ENCODE data around the gene TBX19. TPM values are rescaled to one million over a fixed set of nuclear protein-coding genes. Genes with fewer than 3 reads are reported as not detected.
"Not testable (repeated sequence)": the region's sequence is repeated elsewhere in the genome, so short reads cannot be mapped to it uniquely, and the experiment has no call there.

The TBX19 gene
- total RNA-seq, 1 donor from 2014 or later: 4.7 TPM

- intact Hi-C loops (cut with micrococcal nuclease): loop anchor here (5.0 to 10.0 kb wide), 6 partner anchors 116 to 1731 kb away; partner anchors contain the start of genes ATP1B1, KIFAP3, SELL and SFT2D2
- Mint-ChIP-seq H3K27ac (no peak overlapping the region), H3K4me1 (peaks cover 16% of the 10 kb centered on the region), H3K9me3 (peaks cover 2% of the 10 kb centered on the region), H3K36me3 (ENCODE audit: low read depth) (peaks cover 4% of the 10 kb centered on the region), H3K4me3 (no peak overlapping the region), H3K27me3 (no peaks in the 10 kb centered on the region)
- DNase-seq: no peak
- no peak for ATAC-seq (ENCODE audit: low read depth)
- no peak for TF ChIP-seq CTCF (IDR thresholded peaks at IDR 0.05)
- CTCF ChIA-PET: interaction anchor here (0.9 to 5.5 kb wide), 15 partner anchors 10 to 1466 kb away, joined by 3 to 141 read pairs (median 7); partner anchors contain the start of genes BLZF1 and NME7
- POLR2A ChIA-PET: interaction anchor here (0.8 kb wide), 1 partner anchor 1005 kb away, joined by 3 read pairs; no protein-coding TSS in a partner anchor
Observed at GRCh38 chr1:168343566-168343965, 62.9 kb downstream of the TBX19 start.

DNA sequence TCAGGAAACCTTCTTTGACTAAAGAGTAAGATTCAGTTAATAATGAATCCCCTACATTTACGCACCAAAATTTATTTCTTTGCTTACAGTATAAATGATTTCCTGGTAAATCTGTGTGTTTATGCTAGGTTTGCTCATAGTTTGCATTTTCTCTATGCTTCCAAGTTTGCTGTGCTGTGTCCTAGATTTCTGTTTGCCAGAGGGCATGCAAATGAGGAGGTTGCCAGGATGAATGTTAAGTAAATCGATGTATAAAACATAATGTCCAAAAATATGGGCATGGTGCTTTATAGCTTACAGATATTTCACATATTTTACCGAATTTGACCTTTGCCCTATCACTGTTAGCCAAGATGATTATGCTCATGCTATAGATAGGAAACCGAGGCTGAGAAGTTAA is 63.8 kb downstream of the TBX19 start:
- intact Hi-C loops (cut with micrococcal nuclease): loop anchor here (5.0 to 10.0 kb wide), 6 partner anchors 117 to 1730 kb away; partner anchors contain the start of genes ATP1B1, KIFAP3, SELL and SFT2D2

DNA sequence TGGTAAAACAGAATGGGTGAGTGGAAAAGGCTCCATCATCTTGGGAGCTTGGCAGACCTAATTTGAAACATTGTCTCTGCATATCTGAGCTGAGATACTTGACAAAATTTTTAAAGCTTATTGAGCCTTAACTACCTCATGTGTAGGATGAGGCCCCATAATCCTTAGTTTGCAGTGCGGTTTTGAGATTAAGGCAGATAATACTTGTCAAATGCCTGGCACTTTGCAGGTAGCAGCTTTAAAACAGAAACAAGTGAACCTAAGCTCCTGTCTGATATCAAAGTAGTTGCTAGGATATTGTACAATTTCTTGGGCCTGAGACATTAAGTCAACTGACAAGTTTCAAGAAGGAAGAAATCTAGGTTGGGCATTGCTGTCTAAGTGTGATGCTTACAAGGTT is 65.3 kb downstream of the TBX19 start:
- Mint-ChIP-seq H3K27me3 (no peaks in the 10 kb centered on the region), H3K4me3 (no peak overlapping the region), H3K4me1 (peaks cover 16% of the 10 kb centered on the region), H3K9me3 (peaks cover 2% of the 10 kb centered on the region), H3K27ac (no peak overlapping the region), H3K36me3 (ENCODE audit: low read depth) (peaks cover 4% of the 10 kb centered on the region)
- ChIA-PET CTCF (interaction anchor here (1.4 kb wide), 1 partner anchor 1003 kb away, joined by 4 read pairs; no protein-coding TSS in a partner anchor), POLR2A (no interaction called here)
- intact Hi-C loops (cut with micrococcal nuclease): loop anchor here (5.0 to 10.0 kb wide), 5 partner anchors 759 to 1729 kb away; partner anchors contain the start of genes ATP1B1, KIFAP3, SCYL3 and SELL
- no peak for ATAC-seq (ENCODE audit: low read depth)
- no peak for TF ChIP-seq CTCF (IDR thresholded peaks at IDR 0.05)
- no peak for DNase-seq

More for the DNA sequence above, 63.8 kb downstream of the TBX19 start:
- H3K9me3 Mint-ChIP-seq: peaks cover 2% of the 10 kb centered on the region
- no peak overlapping the region for H3K4me3 Mint-ChIP-seq
- H3K4me1 Mint-ChIP-seq: peaks cover 16% of the 10 kb centered on the region
- POLR2A ChIA-PET: no interaction called here
- no peaks in the 10 kb centered on the region for H3K27me3 Mint-ChIP-seq
- no peak for ATAC-seq (ENCODE audit: low read depth)
- no peak for TF ChIP-seq CTCF (IDR thresholded peaks at IDR 0.05)
- H3K36me3 Mint-ChIP-seq (ENCODE audit: low read depth): peaks cover 4% of the 10 kb centered on the region
- CTCF ChIA-PET: interaction anchor here (1.4 to 5.5 kb wide), 3 partner anchors 224 to 1202 kb away, joined by 3 to 141 read pairs (median 8); no protein-coding TSS in a partner anchor
- H3K27ac Mint-ChIP-seq: no peak overlapping the region
- no peak for DNase-seq

- H3K27me3 Mint-ChIP-seq: no peaks in the 10 kb centered on the region
- H3K27ac Mint-ChIP-seq: no peak overlapping the region
- H3K36me3 Mint-ChIP-seq (ENCODE audit: low read depth): peaks cover 4% of the 10 kb centered on the region
- peaks cover 13% of the 10 kb centered on the region for H3K4me1 Mint-ChIP-seq
- ChIA-PET CTCF (no interaction called here), POLR2A (interaction anchor here (0.6 to 0.8 kb wide), 3 partner anchors 121 to 1467 kb away, joined by 4 to 6 read pairs (median 5); partner anchors contain the start of gene POU2F1)
- peak overlapping the region; percentile 89 for H3K4me3 Mint-ChIP-seq
- no peak for ATAC-seq (ENCODE audit: low read depth)
- no peak for DNase-seq
- TF ChIP-seq CTCF (IDR thresholded peaks at IDR 0.05): no peak
- intact Hi-C loops (cut with micrococcal nuclease): loop anchor here (5.0 to 10.0 kb wide), 5 partner anchors 757 to 1727 kb away; partner anchors contain the start of genes ATP1B1, KIFAP3, SCYL3 and SELL
- peaks cover 2% of the 10 kb centered on the region for H3K9me3 Mint-ChIP-seq
Observed at GRCh38 chr1:168347630-168348029, 67.0 kb downstream of the TBX19 start.

- ATAC-seq (ENCODE audit: low read depth) (no peak), DNase-seq (no peak)
- ChIA-PET POLR2A (interaction anchor here (0.6 to 0.8 kb wide), 3 partner anchors 122 to 1468 kb away, joined by 4 to 6 read pairs (median 5); partner anchors contain the start of gene POU2F1), CTCF (no interaction called here)
- Mint-ChIP-seq H3K27me3 (no peaks in the 10 kb centered on the region), H3K4me1 (peaks cover 10% of the 10 kb centered on the region), H3K9me3 (peaks cover 2% of the 10 kb centered on the region), H3K27ac (peak overlapping the region; percentile 84), H3K36me3 (ENCODE audit: low read depth) (peaks cover 4% of the 10 kb centered on the region), H3K4me3 (peak overlapping the region; percentile 89)
- intact Hi-C loops (cut with micrococcal nuclease): loop anchor here (5.0 to 10.0 kb wide), 5 partner anchors 757 to 1727 kb away; partner anchors contain the start of genes ATP1B1, KIFAP3, SCYL3 and SELL
- no peak for TF ChIP-seq CTCF (IDR thresholded peaks at IDR 0.05)
Observed at GRCh38 chr1:168348146-168348709, 67.6 kb downstream of the TBX19 start.

GRCh38 chr1:168354335-168355269 is 73.9 kb downstream of the TBX19 start:
- DNase-seq; H3K4me1 Mint-ChIP-seq; H3K27ac Mint-ChIP-seq; CTCF ChIA-PET; H3K36me3 Mint-ChIP-seq (ENCODE audit: low read depth); H3K27me3 Mint-ChIP-seq; POLR2A ChIA-PET; intact Hi-C loops (cut with micrococcal nuclease); H3K9me3 Mint-ChIP-seq; ATAC-seq (ENCODE audit: low read depth); H3K4me3 Mint-ChIP-seq: not testable (repeated sequence)
